Fibroblast of upper back skin (primary cell): ENCODE data around the gene NDUFC2.
A peak's percentile ranks its signal among the peaks of the same experiment; 100 is the strongest.
"Not testable (repeated sequence)": the region's sequence is repeated elsewhere in the genome, so short reads cannot be mapped to it uniquely, and the experiment has no call there.

Experiments
- DNase-seq: peaks from one replicate; pipeline ENCODE4 v3.0.0-alpha.2; 2013

NDUFC2 gene

DNA sequence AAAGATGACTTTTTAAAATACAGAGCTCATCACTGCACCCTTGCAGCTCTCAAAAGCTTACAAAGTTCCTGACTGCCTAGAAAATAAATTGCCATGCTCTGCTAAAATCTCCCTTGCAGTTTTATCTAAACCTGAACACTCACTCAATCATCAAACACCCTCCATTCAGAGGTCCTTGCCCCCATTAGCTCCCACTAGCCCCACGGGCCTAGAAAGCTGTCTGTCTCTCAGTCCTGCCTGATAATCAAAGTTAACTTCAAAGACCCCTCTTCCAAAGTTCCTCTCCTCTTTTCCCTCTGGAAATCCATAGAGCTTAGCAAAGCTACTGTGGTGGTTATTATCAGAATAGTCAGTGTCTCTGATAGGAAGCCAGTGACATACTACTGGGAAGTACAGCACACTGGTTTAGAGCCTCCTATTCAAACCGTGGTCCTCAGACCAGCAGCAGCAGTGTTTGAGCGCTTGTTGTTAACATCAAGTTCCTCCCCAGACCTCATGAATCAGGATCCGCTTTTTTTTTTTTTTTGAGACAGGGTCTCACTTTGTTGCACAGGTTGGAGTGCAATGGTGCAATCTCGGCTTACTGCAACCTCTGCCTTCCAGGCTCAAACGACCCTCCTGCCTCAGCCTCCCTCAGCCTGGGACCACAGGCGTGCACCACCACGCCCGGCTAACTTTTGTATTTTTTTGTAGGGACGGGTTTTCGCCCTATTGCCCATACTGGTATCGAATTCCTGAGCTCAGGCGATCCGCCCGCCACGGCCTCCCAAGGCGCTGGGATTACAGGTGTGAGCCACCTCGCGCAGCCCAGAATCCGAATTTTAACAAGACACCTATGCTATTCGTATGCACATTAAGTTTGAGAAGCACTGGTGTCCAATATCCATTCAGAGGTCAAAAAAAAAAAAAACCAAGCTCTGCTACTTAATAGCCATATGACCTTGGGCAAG, 1.2 kb downstream of the NDUFC2 start:
- DNase-seq: no peak

DNA sequence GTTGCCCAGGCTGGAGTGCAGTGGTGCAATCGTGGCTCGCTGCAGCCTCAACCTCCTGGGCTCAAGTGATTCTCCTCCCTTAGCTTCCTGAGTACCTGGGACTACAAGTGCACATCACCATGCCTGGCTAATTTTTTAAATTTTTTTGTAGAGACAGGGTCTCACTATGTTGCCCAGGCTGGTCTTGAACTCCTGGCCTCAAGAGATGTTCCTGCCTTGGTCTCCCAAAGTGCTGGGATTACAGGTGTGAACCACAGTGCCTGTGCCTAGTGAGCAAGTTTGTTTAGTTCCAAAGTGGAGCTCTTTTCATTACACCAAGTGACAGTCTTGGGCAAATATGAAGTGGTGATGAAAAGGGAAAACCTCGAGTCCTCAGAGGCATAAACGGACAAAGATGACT, 2.1 kb downstream of the NDUFC2 start:
- DNase-seq: not testable (repeated sequence)

DNA sequence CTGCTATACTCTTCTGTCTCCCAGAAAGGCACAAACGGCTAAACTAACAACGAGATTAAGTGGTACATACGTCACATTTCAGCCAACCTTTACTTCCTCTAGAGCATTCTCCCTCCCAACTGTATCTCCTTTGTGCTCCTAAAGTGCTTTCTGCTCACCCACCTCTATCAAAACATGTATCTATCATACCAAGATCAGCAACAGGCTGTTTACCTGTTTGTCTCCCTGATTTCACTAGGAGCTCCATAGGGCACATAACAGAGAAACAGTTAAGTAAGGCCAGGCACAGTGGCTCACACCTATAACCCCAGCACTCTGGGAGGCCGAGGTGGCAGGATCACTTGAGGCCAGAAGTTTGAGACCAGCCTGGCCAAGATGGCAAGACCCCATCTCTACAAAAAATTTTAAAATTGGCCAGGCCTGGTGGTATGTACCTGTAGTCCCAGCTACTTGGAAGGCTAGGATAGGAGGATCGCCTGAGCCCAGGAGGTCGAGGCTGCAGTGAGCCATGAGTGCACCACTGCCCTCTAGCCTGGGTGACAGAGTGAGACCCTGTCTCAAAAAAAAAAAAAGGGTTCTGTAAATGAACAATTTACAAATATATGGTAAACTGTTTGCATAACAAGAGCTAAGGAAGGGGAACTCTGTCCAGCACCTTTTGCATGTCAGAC, 2.8 kb downstream of the NDUFC2 start:
- no peak for DNase-seq

DNA sequence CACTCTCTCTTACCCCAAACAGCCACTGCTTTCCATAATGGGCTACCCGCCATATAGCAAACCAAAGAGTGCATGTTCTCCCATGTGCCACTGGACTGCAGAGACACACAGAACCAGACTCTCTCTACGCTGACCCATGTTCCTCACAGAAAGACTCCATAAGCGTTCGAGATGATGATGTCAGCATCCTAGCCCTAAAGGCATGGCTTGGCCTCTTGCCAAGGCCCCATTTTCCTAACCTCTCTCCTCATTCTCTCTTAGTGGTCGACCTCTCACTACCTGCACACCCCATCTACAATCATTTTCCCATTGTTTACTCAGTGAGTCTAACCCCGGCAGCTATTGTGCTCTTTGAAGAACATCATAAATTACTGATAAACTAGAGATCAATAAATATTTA, 4.9 kb downstream of the NDUFC2 start:
- no peak for DNase-seq

DNA sequence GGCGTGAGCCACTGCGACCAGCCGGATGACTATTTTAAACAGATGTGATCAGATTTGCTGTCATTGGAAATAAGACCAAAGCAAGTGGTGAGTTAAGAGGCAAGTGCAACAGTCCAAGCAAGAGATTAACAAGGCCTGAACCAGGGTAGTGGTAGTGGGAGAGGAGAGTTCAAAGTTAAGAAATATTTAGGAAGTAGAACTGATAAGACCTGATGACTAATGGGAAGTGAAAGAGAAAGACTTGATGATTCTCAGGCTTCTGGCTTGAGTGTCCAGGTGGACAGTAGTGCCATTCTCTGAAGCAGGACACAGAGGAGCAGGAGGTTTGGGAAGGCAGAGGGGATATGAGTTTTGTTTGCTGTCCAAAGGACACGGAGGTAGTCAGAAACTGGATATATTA, 7.2 kb downstream of the NDUFC2 start:
- DNase-seq: no peak

DNA sequence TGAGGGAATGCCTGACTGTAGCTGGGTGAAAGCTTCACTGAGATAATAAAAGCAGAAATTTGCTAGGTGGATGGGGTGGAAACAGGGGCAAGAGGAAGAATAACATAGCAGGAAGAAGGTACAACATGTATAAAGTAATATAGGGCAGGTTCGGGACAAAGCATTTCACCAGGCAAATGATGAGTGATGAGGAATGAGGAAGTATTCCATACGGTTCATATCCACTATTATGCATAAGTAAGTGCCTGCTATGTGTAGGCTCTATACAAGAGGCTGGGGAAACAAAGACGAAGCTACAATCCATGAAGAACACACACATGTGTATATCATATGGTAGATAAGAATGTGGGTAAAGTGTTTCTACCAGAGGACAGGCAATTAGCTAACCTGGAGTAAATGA, 7.9 kb downstream of the NDUFC2 start:
- no peak for DNase-seq

DNA sequence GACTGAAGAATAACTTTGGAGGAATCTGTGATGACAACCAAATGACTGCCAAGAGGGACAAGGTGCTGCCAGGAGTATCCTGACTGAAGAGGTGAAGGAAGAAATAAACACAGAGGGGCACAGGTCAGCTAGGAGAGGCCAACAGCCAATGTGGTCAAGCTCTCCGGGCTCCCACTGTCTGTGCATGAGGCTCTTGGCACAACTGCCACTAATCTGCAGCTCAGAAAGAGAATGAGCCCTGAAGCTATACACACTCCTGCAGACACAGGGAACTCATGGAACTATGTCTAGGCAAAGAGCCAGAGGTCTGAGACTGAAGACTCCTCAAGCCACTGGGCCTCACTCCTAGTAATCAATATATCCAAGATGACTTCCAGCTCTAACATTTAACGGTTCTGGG, 9.0 kb downstream of the NDUFC2 start:
- DNase-seq: no peak

DNA sequence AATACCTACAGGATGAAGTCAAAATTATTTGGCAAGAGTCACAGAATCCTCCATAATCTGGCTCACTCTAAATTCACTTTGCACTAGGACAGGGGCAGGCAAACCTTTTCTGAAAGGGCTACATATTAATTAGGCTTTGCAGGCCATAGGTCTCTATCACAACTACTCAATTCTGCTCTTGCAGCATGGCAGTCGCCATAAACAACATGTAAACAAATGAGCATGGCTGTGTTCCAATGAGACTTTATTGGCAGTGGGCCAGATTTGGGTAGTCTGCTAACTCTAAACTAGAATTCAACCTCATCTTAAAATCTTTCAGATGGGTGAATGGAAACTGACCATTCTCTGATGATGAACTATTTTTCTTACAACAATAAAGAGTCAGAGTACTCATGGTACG, 10.2 kb downstream of the NDUFC2 start:
- DNase-seq: no peak

DNA sequence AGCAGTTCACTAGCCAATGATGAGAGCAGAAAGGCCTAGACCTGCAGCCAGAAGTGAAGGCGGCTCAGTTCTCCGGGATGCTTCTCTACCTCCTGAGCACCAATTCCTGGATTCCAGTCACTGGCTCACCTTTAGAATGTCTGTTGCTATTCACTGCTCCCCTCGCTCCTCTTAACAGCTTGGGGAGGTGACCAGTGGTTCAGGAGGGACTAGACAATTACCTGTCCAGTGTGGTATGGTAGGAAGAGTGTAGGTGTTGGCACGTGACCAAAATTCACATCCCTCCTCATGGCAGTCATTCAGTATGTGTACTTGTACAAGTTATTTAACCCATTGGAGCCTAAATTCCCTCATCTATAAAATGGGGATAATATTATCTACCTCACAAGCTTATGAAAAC, 12.0 kb downstream of the NDUFC2 start:
- no peak for DNase-seq

DNA sequence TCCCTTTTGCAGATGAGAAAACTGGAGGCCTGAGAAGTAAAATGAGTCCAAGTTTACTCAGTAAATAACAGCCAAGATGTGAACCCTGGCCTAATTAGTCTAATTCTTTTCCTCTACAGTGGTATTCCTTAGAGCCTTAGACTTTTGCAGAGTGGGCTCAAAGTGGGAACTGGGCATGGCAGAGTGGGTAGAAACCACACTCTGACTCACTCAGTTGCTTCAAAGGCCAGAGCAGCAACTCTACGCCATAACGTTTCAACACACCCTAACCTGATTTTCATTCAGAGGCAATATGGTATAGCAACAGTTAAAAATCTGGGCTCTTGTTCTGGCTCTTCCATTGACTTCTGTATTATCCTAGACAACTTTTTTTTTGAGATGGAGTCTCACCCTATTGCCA, 13.2 kb downstream of the NDUFC2 start:
- no peak for DNase-seq

DNA sequence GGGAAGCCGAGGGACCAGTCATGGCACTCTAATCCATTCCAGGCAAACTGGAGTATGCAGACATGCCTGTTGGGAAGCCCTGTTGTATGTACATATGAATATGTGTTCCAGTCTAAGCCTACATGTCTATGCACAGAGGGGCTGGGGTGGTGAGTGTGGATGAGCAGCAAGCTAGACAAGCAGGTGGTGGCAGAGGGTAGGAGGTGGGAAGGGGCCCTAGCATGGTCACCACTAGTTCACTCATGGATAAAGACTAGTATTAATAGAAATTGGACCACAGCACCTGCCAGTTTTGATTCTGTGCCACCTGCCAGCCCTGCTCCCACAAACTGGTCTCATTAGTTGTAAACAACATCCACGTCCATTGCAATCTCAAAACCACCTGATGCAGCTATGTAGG, 14.5 kb downstream of the NDUFC2 start:
- no peak for DNase-seq

DNA sequence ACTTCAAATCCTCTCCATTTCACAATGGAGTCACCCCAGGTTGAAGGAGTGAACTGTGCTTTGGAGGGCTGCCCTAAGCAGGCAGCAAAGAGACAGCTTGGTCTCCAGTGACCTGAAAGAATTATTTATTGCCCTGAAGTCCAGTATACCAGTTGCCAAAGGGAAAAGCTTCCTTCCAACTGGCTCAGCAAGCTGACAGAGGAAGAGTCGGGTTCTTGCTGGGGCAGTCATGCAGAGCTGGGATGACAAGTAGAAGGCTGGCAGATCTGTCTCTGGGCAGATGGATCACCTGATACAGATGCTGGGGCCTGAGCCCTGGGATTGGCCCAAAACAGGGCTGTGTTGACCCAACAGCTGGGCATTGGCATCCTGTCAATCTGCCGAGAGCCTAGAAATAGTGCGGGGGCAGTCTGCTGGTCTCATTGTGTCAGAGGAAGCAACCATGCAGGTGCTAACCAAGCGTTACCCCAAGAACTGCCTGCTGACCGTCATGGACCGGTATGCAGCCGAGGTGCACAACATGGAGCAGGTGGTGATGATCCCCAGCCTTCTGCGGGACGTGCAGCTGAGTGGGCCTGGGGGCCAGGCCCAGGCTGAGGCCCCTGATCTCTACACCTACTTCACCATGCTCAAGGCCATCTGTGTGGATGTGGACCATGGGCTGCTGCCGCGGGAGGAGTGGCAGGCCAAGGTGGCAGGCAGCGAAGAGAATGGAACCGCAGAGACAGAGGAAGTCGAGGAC, 16.1 kb downstream of the NDUFC2 start, which contains the start of gene THRSP:
TSS of gene THRSP (plus strand) at position 422 of the 742 bp plus-strand sequence. CDS start at position 443, 21 bp downstream.
- no peak for DNase-seq

DNA sequence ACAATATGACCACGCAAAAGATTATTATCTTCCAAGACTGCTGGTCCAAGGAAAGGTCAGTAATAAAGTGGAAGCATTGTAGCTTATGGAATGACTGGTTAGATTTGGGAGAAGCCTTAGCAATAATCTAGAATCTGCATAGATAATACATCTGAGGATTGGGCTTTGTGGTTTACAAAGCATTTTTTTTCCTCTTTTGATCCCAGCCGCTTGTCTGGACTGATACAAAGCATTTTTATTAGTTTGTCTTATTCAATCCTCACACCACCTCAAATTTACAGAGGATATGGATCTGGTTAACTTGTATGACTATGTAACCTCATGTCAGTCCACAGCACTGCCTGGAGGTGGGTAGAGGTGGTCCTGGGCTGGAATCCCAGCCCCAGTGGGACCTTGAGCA, 17.0 kb downstream of the NDUFC2 start:
- no peak for DNase-seq

DNA sequence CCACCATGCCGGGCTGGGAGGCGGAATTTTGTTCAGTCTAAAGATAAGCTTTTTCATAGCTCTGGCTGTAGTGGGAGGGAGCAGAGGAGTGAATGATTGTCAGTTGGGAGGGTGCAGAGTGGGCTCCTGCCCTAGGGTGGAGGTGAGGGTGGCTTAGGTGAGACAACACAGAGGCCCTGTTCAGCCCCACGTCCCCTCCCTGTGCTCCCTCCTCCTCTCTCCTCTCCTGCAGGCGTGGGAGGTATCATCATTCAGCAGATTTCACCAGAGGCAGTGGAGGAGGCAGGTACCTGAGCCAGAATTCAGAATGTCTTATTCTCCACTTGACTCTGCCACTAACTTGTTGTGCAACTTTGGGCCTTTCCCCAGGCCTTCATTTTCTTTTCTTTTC, 17.7 kb downstream of the NDUFC2 start:
- DNase-seq: no peak

DNA sequence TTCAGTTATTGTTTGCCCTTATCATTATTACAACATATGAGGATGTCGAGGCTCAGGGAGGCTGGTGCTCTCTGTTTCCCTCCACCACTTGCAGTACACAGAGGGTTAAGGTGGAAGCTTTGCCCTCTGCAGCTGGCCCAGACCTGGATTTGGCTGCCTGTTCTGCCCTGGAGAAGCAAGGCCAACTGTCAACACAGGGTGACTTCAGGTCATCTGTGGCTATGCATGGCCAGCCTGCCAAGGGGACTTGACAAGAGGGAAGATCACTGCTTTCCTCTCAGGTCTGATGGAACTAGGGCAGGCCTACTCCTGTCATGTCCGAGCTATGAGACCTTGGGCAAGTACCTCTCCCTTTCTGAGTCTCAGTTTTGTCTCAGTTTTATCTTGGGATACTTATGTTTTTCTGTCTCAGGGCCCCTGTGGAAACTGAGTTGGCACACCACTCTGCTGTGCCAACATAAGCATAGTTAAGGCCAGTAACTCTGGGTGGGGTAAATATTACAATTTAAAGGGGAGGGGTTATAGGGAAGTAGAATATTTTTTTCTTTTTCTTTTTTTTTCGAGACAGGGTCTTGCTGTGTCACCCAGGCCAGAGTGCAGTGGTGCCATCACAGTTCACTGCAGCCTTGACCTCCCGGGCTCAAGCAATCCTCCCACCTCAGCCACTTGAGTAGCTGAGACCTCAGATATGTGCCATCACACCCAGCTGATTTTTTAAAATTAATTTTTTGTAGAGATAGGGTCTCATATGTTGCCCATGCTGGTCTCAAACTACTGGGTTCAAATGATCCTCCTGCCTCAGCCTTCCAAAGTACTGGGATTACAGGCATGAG, 18.4 kb downstream of the NDUFC2 start:
- DNase-seq: no peak

DNA sequence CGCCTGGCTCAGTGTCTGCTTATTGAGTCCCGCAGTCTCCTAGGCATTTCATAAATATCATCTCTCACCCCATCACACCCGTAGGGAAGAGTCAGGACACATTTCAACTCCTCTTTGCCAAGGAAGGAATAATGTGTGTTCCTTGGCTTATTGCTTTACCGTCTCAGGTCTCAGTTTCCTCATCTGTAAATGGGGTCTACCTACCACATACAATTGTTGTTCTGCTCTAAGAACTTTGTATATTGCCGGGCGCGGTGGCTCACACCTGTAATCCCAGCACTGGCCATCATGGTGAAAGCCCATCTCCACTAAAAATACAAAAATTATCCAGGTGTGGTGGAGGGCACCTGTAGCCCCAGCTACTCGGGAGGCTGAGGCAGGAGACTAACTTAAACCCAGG, 19.1 kb downstream of the NDUFC2 start:
- DNase-seq: no peak

DNA sequence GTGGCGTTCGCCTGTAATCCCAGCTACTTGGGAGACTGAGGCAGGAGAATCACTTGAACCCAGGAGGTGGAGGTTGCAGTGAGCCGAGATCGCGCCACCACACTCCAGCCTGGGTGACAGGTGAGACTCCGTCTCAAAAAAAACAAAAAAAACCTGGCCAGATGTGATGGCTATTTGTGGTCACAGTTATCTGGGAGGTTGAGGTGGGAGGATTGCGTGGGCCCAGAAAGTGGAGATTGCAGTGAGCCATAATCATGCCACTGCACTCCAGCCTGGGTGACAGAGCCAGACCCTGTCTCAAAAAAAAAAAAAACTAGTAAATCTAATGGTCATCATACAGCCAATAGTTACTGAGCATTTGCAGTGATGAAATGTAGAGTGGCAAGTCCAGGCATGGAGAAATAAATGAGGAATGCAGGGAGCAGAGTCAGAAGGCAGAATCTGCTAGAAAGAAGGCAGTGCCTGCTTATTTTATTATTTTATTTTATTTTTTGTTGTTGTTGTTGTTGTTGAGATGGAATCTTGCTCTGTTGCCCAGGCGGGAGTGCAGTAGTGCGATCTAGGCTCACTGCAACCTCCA, 19.8 kb downstream of the NDUFC2 start:
- DNase-seq: not testable (repeated sequence)

DNA sequence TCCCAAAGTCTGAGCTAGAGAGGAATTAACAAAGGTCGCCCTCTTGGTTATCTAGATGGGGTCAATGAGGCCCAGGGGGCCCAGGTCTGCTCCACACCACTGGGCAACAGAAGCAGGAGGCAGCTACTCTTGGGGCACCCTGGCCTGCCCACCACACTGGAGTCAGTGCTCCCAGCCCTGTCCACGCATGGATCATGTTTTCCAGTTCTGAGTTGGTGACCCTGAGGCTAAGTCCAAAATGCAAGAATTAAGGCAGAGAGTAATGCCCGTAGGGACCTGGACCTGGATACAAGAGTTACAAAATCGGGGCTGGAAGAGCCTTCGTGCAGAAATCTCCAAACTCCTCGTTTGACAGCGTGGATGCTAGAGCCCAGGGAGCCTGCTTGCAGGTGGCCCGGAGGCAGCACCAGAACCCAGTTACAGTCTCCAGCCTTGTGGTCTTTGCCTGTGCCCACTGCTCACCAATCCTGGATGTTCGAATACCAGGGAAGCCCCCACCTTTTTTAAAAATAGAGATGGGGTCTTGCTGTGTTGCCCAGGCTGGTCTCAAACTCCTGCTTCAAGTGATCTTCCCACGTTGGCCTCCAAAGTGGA, 22.1 kb downstream of the NDUFC2 start:
- no peak for DNase-seq

DNA sequence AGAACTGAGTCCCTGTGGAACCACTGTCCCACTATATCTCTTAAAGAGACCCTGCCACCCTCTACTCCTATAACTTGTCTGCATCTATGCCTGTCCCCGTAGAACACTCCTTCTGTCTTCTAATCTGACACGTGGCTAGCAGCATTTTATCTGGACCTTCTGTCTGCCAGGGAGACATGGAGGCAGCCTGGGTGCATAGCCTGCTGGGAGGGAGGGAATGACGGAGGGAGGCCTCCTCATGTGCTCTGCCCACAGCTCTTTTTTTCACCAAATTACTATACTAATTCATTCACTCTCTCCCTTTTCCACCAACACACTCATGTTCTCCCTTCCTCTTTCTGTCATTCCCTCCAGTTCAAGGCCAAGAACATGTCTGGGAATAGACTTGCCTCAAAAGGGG, 23.6 kb downstream of the NDUFC2 start:
- no peak for DNase-seq

DNA sequence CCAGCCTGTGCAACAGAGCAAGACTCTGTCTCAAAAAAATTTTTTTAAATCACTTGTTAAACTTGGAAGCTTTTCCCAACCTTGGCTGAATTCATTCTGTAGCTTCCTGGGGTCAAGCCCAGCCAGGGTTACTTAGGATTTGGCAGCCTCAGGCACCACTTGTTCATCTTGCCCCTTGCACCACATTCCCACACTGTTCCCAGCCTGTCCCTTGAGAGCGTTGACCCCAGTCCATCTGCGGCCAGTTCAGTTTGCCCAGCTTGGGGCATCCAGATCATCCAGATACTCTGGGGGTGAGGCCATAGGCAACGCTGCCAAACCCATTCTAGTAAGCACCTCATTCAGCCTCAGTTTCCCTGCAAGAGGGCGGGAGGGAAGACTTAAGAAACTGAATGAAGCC, 24.7 kb downstream of the NDUFC2 start:
- no peak for DNase-seq

DNA sequence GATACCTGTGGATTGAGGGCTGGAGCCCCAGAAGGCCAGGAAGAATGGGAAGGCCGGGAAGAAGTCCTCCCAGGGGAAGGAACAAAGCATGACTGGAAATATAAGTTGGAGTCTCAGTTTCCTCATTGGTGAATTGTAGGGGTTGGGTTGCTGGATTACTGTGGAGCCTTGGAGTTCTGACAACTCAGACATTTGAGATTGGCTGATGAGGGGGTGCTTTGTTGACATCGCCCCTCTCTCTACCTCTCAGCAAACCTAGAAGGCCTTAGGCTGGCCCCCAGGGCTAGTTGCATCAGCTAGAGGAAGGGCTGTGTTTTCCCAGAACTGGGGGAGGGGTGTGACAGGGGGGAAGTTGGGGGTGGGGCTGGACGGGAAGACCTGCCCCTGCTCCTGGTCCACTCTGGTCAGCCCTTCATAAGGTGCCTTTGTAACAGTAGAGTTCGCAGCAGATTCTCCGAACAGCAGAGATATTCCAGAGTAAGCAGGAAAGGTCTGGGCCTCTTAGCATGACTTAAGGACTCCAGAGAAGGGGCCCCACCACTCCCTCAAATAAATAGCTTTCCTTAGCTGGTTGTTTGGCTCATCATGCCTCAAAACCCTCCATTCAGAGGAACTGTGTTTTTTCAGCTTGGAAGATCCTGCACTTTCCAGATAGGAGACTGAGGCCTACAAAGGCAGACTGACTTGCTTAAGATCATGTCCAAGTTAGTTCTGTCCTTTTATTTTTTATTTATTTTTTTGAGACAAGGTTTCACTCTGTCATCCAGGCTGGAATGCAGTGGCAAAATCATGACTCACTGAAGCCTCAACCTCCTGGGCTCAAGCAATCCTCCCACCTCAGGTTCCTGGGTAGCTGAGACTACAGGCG, 28.5 kb downstream of the NDUFC2 start:
- DNase-seq: peak; percentile 75
